GM18868 (cell line): Measurements from ENCODE around the gene PHLDA2.
A peak's percentile ranks its signal among the peaks of the same experiment; 100 is the strongest.
"Not testable (repeated sequence)": the region's sequence is repeated elsewhere in the genome, so short reads cannot be mapped to it uniquely, and the experiment has no call there.

ENCODE experiments used
- ATAC-seq: cut with Tn5 transposase; IDR thresholded peaks from one replicate; pipeline ENCODE4 v1.9.1; 2021; ENCODE audit warnings: mild to moderate bottlenecking, moderate library complexity; ENCODE audit not compliant: unreplicated experiment

Gene PHLDA2

GRCh38 chr11:2916114-2916891 lies 12.9 kb downstream of the PHLDA2 start:
- ATAC-seq: no peak

DNA sequence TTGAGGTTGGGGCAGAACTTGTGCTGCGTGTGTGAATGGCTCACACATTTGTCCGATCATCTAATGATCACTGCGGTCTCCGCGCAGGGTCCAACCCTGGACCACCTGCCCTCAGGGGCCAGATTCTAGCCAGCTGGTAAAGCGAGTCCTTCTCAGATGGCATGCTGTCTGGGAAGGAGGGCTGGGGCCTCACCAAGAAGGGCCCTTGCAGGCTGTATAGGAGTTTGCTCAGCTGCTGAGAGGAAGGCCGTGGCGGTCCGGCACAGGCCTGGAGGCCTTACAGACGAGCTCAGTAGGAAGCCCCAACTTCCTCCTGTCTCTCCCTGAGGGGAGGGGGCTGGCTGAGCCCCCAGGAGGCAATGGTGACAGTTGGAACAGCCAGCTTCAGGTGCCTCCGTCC lies 13.7 kb downstream of the PHLDA2 start:
- ATAC-seq: no peak

DNA sequence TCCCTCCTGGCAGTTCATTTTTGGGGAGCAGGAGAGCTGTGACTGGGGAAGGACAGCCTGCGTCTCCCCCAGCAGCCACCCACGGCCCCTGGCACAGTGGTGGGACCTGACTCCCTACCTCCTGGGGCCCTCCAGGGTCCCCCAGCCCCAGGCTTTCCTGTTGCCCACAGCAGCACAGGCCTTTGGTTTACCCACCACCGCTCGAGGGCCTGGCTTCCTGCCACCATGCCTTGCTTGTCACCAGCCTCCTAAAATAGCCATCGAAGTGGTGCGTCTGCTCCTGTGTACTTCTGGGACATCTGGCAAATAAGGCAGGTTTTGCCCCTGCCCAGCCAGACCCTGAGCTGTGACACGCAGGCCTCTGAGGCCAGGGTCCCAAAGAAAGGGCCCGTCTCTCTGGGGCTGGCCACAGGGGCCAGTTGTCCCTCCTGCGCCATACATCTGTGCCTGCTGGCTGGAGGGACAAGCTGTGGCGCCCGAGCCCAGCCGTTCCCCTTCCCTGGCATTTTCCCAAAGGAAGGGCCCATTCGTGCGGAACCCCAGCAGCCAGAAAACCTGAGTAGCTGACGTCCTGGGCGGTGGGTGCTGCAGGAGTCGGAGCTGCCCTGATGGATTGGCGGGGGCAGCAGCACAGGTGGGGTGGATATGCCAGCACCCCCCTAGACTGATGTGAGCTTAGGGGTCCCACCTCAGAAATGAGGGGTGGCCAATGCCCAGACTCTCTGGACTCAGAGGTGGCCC lies 14.6 kb downstream of the PHLDA2 start:
- ATAC-seq: no peak

DNA sequence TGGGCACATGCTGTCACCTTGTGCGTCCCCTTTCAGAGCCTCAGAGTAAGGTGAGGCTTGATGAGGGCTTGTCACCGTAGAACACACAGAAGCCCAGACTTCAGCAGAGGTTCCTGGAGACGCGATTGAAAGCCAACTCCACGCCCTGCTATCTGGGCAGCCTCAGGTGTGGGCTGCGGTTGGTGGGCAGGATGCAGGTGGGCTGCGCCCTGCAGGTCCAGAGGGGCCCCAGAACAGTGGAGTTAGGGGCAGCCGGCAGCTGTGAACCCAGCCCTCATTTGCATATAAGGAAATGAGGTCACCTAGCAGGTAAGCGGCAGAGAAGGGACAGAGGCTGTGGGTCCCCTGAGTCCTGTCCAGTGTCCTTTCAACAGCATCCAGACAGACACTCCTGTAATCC lies 15.4 kb downstream of the PHLDA2 start:
- ATAC-seq: no peak

- no peak for ATAC-seq
These were observed 16.2 kb downstream of the PHLDA2 start for GRCh38 chr11:2913019-2913431.

- ATAC-seq: no peak
These were observed 16.7 kb downstream of the PHLDA2 start for GRCh38 chr11:2912498-2912897.

GRCh38 chr11:2911785-2912391 lies 17.3 kb downstream of the PHLDA2 start:
- no peak for ATAC-seq

DNA sequence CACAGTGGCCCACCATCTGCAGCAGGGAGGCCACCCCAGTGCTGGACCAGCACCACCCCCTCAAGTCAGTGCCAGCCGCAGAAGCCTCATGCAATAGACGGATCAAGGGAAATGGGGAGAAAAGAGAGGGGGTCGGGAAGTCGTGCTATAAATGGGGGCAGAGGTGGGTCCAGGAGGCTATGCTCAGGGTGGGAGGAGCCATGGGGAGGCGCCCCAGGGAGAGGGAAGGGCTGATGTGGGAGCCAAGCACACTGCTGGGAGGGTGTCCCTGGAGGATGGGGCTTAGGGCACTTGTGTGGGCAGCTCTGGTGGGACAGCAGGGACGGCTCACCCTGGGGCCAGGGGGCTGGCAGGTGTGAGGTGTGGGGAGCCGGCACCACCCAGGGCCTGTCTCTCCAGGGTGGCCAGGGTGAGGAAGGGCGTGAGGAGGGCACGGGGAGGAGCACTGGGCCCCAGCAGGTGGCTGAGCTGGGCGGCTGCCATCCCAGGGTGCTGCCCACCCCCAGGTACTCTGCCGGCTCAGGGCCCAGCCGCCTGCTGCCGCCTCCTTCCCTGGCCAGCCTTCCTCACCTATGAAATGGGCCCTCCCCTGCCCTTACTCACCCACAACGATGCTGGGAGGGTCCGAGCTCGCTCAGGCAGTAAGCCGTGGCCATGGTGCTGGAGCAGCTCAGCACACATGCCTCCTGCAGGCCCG lies 18.0 kb downstream of the PHLDA2 start:
- ATAC-seq: no peak

DNA sequence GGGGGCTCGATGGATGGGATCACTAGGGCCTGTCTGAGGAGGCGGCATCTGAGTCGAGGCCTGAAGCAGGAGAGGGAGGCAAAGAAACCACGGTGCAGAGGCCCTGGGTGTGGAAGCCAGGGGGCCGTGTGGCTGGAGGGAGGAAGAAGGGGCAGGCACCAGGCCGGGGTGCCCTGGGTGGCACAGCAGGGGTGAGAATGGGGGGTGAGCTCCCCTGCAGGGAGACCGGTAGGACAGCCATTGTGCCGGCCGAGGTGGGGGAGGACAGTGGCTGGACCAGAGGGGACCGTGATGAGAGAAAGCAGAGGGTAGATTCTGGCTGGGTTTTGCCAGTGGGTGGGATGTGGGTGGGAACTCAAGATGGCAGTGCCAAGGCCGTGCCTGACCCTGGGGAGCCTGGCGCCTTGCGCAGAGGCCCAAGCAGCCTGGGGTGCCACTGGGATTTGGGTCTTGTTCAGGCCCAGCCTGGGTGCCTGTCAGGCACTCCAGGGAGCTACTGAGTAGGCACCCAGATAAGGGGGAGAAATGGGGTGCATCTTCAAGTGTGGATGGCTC lies 18.7 kb downstream of the PHLDA2 start:
- ATAC-seq: no peak

DNA sequence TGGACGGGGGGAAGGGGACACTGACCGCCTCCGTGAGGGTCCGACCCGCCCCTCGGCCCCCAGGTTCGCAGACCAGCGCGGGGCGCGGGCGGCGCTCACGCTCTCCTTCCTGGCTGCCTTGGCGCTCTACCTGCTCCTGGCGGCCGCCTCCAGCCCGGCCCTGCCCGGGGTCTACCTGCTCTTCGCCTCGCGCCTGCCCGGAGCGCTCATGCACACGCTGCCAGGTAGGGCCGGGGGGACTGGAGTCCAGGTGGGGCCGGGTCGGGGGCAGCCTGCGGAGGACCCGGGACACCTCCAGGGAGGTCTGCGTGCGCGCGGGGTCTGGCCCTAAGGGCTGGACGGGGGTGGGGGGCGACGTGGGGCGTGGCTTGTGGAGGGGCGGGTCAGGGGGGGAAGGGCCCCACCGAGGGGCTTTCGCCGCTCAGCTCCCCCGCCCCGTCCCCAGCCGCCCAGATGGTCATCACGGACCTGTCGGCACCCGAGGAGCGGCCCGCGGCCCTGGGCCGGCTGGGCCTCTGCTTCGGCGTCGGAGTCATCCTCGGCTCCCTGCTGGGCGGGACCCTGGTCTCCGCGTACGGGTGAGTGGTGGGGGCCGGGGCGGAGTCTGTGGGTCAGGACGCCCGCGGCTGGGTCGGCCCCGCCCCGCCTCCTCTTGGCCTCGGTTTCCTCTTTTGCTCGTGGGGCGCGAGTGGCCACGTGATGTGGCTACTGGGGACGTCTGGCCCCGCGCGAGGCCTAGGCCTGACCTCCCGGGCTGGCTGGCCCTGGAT lies 19.9 kb downstream of the PHLDA2 start:
- no peak for ATAC-seq

- no peak for ATAC-seq
These were observed 21.1 kb downstream of the PHLDA2 start for GRCh38 chr11:2908130-2908529.

- ATAC-seq: not testable (repeated sequence)
These were observed 23.9 kb downstream of the PHLDA2 start for GRCh38 chr11:2905299-2905698.

- ATAC-seq: no peak
These were observed 24.8 kb downstream of the PHLDA2 start for GRCh38 chr11:2904153-2905052.

- ATAC-seq: no peak
These were observed 25.6 kb downstream of the PHLDA2 start for GRCh38 chr11:2903672-2904011.

DNA sequence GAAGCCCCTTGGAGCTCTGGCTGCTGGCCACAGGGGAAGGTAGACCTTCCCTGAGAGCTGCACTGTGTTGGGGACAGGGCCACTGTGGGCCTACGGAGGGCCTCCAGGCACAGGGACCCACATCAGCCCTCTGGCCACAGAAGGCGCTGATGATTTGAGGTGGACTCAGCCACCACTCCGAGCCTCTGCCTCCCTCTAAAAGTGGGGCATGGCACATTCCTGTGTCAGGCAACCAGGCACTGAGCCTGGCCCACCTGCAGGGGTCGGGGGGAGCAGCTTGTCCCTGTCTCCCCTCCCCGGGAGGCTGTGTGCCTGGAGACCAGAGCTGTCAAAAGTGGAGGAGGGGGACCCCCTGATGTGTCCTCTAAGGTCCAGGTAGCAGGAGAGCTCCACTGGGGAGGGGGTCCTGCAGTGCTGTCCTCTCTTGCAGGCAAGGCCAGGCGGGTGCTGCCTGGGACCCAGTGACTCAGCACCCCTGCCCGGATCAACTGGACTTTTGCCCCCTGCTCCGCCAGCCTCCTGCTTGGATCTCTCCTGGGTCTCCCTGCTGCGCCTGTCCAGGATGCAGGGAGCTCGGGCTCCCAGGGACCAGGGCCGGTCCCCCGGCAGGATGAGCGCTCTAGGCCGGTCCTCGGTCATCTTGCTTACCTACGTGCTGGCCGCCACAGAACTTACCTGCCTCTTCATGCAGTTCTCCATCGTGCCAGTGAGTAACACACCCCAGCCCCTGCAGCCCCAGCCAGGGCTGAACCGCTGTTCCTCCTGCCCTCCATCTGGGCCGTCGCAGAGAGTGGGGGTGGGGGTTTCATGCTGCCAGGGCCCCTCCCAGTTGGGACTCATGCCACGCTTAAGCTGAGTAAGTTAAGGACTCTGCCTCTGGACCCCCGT lies 26.2 kb downstream of the PHLDA2 start:
- ATAC-seq: no peak

GRCh38 chr11:2901854-2902783 lies 27.1 kb downstream of the PHLDA2 start:
- ATAC-seq: peak; percentile 93

DNA sequence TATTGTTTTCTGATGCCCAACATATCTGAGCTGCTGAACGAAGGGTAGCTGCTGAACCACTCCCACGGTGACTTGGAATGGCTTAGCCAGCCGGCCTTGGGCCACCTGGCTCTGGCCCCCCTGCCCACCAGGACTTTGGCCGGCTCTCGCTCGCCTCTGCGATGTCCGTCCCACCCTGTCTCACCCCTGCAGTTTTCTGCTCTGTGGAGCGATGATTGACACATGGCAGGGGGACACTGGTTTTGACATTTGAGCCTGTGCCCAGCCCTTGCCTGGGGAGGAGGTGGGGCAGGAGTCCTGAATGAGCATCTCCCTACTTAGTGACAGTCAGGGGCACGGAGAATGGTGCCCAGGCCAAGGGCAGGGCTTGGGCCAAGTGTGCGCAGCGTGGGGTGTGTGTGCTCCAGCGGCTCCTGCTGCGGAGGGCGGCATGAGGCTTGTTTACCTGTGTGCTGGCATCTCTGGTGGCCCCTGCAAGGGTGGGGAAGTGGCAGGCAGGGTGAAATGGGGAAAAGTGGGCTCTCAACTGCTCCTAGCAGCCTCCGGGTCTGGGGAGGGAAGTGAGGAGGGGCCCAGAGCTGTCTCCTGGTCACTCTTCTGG lies 27.9 kb downstream of the PHLDA2 start:
- ATAC-seq: no peak
